ENCODE measurements around the gene RNF34.

RNF34 gene

DNA sequence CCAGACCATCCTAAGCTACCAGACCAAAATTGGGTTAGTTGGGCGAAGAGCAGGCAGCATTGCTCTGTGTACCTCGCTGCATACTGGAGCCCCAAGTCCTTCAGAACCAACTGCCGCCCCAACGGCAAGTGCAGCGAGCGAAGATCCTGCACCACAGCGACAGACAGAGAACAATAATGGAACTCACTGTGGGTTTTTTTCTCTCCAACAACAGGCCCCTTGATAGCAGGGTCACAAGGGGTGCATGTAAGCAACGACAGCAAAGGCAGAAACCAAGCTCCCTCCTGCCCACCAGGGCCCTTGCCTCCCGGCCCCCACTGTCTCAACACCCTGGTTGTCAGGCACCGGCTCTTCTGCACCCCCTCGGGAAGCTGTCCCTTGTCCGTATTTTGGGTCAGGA lies 39.0 kb downstream of the RNF34 start:
- DNase-seq (ENCODE audit: low read depth in 2 of 2) = no peak

DNA sequence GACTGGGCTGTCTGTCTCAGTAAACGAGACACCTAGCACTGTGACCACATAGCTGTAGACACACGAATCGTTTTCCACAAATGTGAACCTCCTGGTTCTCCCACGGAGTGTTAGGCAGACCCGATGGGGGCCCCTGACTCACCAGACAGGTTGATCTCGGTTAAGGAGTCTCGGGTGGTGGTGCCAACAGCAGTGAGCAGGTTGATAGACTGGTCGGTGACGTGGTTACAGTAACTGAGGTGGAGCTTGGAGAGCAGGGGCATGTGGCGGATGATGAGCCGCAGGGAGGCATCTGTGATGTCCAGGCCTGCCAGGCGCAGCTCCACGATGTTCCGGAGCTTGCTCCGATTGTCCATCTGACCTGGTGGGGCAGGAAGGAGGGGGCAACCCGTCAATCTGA lies 39.8 kb downstream of the RNF34 start:
- DNase-seq (ENCODE audit: low read depth in 2 of 2) = no peak

DNA sequence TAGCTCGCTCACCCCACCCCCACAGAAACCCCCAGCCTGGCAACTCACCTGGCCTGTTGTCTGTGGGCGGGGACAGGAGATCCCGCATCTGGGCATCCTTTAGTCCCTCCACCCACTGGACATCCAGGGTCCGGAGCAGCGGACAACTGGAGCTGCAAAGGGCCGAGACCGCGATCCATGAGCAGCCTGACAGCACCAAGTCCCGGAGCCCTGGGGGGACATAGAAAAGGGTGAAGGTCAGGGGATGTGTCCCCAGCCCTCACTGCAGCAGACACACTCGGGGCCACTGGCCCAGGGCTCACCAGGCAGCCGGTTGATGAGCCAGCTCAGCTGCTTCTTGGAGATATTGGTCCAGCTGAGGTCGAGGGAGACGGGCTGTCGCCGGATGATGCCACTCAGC lies 40.9 kb downstream of the RNF34 start:
- no peak for DNase-seq (ENCODE audit: low read depth in 2 of 2)

DNA sequence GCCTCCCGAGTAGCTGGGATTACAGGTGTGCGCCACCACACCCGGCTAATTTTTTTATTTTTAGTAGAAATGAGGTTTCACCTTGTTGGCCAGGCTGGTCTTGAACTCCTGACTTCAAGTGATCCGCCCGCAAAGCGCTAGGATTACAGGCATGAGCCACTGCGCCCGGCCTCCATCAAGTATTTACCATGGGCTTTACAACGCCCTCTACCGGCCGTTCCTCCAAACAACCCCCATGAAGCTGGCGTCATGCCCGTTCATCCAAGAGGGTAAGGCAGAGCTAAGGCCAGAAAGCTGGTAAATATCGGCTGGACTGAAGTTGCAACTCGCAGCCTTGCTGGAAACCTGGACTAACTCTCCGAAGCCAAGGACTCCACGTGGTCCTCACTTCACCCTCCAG lies 41.6 kb downstream of the RNF34 start:
- DNase-seq (ENCODE audit: low read depth in 2 of 2) = no peak

DNA sequence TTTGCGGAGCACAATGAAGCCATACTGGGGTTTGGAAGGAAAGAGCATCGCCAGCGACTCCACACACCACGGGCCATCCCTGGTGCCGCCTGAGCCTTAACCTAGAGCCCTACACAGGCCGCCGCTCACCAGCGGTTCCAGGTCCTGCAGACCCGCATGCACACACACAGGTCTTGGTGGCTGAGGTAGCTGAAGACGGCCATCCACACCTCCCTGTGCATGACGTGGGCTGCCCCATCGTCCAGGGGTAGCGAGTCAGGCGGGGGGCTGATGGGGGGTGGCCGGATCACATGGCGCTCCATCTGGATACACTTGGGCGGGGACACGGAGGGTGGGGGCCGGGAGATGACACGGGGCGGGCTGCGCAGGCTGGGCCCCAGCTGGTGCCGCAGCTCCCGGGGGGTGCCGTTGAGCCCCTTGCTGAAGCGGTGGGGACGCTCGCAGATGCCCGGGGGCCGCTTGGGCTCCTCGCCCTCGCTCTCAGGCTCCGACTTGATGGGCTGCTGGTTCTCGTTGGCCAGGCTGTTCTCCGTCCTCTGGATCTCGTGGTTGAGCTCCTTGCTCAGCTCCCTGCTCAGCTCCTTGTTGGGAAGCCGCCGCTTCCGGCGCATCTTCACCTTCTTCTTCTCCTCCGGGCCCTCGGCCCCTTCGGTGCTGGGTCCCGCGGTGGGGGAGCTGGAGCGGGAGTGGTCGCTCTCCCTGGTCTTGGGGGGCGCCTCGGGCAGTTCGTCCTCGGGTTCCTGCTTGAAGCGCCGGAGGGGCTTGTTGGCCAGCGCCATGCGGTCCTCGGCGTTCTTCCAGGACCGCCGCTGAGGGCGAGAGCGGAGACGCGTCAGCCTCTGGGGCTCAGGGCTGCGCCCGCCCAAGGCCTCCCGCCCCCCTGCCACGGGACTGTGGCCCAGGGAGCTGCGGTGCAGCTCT lies 42.4 kb downstream of the RNF34 start:
- DNase-seq (ENCODE audit: low read depth in 2 of 2) = no peak

DNA sequence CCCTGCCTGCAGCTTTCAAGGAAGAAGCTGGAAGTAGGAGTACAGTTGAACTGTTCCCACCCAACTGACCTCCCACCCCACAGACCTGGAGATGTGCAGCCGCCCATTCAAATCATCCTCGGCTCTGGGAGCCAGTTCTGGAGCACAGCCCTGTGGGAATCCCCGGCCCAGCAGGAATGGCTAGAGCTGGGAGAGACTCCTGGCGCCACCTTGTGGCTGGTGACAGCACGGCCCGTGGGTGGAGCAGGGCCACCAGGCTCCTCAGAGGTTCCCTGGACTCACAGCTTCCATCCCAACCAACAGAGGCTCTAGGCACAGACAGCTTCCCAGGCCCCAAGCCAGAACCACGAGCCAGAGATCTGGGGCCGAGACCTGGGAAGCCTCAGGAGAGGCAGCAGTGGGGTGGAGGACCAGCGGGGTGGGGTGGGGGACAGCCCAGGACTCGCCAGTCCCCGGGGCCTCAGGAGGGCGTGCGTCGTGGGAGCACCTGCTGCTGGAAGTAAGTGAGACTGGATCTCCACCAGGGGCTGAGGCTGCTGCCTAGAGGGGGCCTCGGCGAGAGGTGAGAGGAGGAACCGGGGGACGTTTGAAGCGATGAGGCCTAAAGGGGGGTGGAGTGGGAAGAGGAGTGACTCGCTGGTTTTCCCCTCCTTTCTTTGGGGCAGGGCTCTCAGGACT lies 43.4 kb downstream of the RNF34 start:
- DNase-seq (ENCODE audit: low read depth in 2 of 2) = peak; percentile 24 to 48

DNA sequence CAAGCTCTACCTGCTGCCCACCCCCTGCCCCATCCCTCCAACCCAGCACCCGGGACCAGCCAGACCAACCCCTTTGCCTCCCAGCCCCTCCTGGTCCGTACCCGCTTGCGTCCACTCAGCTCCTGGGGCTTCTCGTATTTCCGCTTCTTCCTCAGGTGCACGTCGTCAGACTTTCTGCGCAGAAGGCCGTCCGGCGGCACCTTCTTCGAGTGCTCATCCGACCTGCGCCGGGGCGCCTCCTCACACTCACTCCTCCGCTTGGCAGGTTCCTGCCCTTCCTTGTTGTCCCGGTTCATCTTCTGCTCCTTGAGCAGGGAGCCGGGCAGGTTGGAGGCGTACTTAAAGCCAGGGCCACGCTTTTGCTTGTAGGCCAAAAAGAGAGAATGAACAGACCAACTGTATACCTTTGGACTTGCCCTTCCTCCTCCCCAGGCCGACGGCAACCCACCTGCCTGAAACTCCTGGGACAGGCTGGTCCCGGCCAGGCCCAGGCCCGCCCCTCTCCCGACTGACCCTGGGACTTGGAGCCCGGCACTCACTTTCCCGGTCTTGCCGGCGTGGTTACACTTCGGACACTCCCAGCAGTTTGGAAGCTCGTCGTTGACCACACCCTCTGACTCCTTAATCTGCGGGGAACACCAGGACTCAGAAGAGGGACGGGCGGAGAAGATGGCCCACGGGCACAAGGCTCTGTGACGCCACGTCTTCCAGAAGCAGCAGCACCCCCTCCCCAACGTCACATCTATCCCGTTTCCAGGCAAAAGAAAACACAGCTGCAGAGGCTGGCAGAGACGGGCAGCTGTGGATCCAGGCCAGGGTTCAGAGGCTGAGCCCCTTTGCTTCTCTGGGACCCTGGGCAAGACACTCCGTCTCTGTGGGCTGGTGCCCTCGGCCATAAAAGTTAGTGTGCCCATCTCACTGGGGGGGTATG lies 44.3 kb downstream of the RNF34 start:
- DNase-seq (ENCODE audit: low read depth in 2 of 2) = no peak

DNA sequence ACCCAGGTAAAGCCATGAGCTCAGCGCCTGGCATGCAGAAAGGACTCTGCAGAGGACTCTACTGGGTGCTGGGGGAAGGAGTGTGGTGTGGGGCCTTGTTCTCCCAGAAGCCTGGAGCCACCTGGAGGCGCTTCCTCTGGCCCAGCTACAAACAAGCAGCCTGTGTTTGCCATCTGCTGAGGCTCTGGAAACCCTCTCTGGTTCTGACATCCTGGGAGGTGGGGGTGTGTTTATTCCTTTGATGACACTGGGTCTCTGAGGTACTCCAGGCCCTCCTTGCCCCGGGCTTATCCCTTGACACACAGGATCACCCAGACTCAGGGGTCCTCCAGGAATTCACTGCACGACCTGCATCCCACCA lies 44.9 kb downstream of the RNF34 start:
- DNase-seq (ENCODE audit: low read depth in 2 of 2) = no peak

DNA sequence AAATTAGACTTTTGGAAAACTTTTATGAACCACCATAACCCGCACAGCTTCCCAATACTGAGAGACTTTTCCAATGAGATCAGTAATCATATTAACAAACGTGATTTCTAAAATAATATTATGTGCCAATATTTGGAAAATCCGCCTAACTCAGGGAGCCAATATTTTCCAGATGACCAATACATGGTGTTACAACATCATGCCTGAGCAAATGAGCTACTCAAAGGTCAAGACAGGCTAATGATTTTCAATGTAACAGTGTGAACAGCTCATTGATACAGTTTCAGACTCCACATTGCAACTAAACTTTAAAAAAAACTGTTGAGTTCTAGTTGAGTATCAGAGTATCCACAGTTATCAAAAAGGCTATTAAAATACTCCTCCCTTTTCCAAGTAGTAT lies 46.8 kb downstream of the RNF34 start:
- DNase-seq (ENCODE audit: low read depth in 2 of 2) = no peak

DNA sequence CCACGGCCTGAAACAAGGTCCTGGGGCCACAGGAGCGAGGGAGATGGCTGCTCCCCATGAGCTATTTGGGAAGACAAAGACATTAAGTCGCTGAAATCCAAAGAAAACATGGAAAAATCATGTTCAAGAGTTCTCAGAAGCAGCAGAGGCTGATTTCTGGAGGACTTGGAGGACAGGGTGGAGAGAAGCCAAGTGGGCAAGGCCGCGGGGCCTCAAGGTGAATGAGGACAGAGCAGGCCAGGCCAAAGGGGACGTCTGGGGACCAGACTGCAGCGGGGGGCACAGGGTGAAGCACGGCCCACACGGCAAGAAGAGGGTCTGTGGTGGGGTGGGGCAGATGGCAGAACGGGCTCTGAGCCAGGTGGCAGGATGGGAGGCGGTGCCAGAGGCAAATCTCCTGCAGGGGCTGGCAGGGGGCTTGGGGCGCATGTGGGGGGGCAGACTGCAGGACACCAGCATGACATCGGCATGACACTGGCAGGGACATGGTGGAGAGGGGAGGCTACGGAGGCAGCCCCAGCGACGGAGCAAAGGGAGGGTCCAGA lies 48.9 kb downstream of the RNF34 start:
- no peak for DNase-seq (ENCODE audit: low read depth in 2 of 2)

DNA sequence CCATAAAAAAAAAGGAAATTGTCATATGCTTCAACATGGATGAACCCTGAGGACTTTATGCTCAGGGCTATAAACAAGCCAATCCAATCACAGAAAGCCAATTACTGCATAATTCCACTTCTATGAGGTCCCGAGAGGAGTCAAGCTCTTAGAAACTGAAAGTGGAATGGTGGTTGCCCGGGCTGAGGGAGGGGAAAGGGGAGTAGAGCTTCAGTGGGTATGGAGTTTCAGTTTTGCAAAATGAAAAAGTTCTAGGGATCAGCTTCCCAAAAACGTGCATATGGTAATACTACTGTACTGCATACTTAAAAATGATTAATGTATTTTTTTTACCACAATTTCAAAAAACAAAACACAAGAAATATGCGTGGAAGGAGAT lies 52.0 kb downstream of the RNF34 start:
- no peak for DNase-seq (ENCODE audit: low read depth in 2 of 2)

DNA sequence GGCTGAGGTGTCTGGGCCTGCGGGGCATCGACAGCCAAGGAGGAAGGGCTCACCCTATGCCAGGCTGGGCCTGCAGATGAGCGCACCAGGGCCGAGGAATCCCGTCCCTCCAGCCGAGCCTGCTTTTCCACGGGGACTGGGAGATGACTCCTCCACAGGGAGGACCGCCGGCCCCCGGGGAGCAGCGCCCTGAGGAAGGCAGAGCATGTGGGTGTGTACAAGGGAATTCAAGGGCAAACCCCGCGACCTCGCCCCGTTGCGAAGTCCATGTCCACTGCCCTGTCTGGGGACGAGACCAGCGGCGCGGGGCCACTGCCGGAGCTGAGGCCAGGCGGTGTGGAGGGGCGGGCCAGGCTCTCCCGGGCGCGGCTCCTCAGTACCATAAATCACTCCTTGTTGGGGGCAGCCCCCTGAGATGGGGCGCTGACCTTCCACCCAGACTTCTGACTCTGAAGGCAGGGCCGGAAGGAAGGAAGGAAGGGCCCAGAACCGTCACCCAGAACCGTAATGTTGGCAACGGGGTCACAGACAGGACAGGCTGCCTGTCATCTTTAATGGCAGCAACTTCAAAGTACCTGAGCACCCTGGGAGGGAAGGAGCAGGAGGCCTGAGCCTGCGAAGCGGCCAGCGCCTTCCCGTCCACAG lies 52.5 kb downstream of the RNF34 start:
- no peak for DNase-seq (ENCODE audit: low read depth in 2 of 2)

DNA sequence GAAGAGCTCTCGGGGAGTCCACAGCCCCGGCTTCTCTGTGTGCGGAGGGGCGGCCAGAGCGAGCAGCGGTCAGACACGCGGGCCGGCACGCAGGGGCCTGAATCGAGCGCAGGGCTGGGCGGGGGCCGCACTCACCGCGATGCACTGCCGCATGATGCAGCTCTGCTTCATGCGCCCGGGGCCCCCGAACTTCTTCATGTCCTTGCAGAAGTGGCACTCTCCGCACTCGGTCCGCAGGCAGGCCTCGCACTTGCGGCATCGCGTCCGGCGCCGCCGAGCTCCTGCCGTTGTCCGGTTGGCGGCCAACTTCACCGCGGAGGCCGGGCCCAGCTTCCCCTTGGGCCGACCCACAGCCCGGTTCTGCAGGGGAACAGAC lies 53.1 kb downstream of the RNF34 start:
- no peak for DNase-seq (ENCODE audit: low read depth in 2 of 2)

DNA sequence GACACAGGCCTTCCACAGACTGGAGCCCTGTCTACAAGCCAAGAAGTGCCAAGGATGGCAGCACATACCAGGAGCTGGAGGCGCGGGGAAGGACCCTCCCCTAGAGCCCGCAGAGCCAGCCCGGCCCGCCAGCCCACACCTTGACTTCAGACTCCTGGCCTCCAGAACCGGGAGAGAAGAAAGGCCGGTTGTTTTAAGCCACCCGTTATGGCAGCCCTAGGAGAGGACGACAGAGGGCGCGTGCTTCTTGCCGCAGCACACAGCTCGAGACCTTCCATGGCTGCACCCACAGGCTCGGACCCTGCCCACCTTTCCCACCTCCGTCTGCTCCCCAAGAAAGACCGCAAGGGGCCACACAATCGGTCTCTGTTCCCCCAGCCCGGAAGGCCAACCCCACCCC lies 53.7 kb downstream of the RNF34 start:
- DNase-seq (ENCODE audit: low read depth in 2 of 2) = no peak

DNA sequence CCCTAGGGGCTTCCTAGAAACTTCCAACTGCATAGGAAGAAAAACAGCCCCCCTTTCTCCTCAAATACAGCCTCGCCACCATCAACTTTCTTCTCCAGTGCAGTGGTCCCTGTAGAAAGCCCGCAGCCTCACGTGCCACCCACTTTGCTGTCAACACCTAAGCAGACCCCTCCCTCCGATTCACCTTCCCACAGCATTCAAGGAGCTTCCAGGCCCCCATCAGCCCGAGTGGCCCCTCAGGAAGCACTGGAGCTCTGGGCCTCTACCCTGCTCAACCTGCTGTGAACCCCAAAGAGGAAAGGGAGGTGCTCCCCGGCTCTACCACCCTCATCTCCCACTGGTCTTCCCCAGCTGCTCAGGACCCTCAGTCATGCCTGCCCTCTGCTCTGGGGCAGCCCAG lies 55.0 kb downstream of the RNF34 start:
- no peak for DNase-seq (ENCODE audit: low read depth in 2 of 2)

DNA sequence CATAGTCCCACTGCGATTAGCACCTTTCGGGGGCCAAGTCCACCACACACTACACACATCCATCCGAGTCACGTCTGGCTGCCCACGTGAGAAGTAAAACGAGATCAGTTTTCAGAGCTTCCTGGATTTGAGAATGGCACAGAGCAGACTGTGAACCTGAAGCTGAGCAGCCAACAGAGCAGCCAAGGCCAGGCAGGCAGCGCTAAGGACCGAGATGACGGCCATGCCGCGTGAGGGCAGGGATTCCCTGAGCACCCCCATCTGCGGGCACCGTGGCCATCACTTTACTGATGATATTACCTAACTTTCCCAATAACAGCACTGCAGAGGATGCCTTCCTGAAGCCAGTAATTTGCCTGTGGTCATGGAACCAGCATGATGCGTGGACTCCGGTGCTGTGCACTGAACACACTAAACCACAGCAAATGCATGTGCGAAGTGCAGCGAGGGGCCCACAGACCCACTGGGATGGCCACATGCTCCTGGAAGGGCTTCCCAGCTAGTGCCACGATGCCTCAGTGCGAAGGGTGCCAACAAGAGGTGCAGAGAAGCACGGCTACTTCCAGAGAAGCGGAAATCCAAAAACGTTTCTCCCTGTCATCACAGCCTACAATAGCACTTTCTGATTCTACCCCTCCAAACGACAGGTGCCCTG lies 56.0 kb downstream of the RNF34 start:
- DNase-seq (ENCODE audit: low read depth in 2 of 2) = no peak

DNA sequence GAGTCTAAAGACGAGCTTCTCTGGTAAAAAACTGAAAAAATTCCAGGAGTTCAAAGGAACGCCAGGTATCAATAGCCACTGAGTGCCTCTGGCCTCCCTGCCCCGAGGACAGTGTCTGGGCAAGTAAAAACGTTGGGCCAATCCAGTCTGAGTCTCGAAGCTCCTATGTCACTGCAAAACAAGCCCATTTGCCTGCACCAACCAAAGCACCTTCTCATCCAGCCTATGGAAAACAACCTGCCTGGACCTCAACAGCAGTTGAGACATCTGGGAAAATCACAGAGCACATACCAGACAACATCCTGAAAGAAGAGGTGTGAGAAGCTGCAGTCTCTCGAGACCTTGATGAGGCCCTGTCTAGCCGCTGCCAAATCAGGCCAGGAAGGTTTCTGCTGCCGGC lies 56.6 kb downstream of the RNF34 start:
- no peak for DNase-seq (ENCODE audit: low read depth in 2 of 2)

DNA sequence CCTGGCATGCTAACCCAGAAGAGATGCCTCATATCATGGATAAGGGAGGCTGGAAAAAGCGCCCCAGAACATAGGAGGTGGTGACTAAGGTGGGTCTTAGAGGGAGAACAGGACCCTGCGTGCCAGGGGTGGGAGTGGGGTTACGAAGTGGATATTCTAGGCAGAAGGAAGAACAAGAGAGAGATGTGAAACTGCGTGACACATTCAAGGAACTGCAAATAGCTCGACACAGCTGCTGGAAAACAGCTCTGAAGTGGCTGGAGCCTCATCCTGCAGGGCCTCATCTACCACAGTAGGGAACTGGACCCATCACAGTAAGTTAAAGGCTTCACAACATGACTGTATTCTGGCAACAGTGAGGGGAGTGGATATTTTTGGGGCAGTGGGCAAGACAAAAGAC lies 61.1 kb downstream of the RNF34 start:
- no peak for DNase-seq (ENCODE audit: low read depth in 2 of 2)

DNA sequence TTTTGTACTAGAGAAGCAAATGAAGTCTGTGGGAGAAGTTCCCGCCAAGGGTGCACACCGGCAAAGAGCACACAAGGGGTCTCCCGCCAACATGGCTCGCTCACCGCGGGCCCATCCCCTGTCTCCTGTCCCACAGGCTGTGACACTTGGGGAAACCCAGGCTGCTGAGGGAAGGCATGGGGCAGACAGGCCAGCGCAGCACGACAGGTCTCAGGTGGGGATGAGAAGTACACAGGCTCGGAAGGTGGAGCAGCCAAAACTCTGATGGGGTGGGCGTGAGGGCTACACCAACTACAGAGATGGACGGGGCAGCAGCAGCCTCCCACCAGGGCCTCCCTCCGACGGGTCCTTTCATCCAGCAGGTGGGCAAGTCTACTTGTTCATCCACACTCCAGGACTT lies 64.4 kb downstream of the RNF34 start:
- DNase-seq (ENCODE audit: low read depth in 2 of 2) = no peak

DNA sequence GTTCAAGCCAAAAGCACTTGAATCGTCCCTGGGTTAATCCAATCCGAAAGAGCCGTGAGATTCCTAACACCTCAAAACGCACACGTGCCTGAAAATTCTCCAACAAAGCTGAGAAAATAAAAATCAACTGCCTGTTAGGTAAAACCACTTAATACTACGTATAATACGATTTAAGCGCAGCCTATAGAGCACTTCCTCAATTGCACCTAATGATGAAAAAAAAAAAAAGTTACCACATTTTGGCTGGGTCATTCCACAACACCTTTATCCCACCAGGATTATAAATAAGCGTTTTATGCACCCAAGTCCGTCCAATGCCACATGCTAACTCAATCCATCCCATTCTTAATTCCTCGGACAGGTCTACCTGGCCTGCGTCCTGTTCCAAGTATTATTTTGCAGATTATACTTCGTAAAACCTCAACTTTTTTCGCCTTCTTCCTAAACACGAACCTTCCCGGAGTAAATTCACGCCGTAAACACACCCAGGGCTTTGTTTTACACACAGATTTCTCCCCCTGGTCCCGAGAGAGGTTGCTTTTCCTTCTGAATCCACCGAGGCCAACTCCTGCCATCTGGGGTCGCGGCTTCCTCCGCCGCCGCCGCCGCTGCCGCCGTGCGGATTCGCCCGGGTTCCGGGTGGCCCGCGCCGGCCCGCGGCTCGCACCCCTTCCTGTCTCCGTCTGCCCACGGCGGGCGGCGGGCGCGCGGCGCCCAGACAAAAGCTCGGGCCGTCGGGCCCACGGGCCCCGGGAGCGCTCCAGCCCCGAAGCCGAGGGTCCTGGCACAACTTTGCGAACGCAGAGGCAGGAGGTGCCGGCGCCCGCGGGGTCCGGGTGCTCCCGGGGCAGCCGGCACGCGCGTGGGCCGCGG lies 66.2 kb downstream of the RNF34 start:
- peak in 1 of 2 donors; percentile 21 for DNase-seq (ENCODE audit: low read depth in 2 of 2)
